GM23338 (cell line): Measurements from ENCODE around the gene CD74. TPM values are rescaled to one million over a fixed set of nuclear protein-coding genes. Genes with fewer than 3 reads are reported as not detected.
"Not testable (repeated sequence)": the region's sequence is repeated elsewhere in the genome, so short reads cannot be mapped to it uniquely, and the experiment has no call there.

ENCODE experiments used
- ATAC-seq: fragments of 200-7000 bp; cut with Tn5 transposase; 3 replicates; pipeline ENCODE4 v1.9.1; 2020
- DNase-seq: peaks from one replicate; pipeline ENCODE4 v3.0.0-alpha.2; 2015; ENCODE audit warnings: low spot score
- H2AFZ ChIP-seq: fragments of 200-600 bp; sonication (generic); 2 replicates; pipeline ENCODE4 v1.8.0; 2016; ENCODE audit warnings: antibody characterized with exemption, mild to moderate bottlenecking, moderate library complexity
- H3F3A ChIP-seq: fragments of 200-600 bp; sonication (generic); replicated peaks from 2 replicates; pipeline ENCODE4 v1.8.0; 2017; ENCODE audit warnings: antibody characterized with exemption, mixed run types, low read depth
- H3K27ac ChIP-seq: fragments of 200-600 bp; sonication (generic); 2 replicates; pipeline ENCODE4 v1.6.1; 2016; ENCODE audit warnings: low read depth
- H3K27me3 ChIP-seq: fragments of 200-600 bp; sonication (generic); 2 replicates; pipeline ENCODE4 v1.8.0; 2016; ENCODE audit warnings: mild to moderate bottlenecking, mixed run types, moderate library complexity; ENCODE audit not compliant: insufficient read depth
- H3K36me3 ChIP-seq: fragments of 200-600 bp; sonication (generic); 2 replicates; pipeline ENCODE4 v1.8.0; 2016; ENCODE audit warnings: mild to moderate bottlenecking; ENCODE audit not compliant: insufficient read depth
- H3K4me1 ChIP-seq: fragments of 200-600 bp; sonication (generic); 2 replicates; pipeline ENCODE4 v1.8.0; 2016; ENCODE audit warnings: mild to moderate bottlenecking, moderate library complexity; ENCODE audit not compliant: insufficient read depth
- H3K4me2 ChIP-seq: fragments of 200-600 bp; sonication (generic); 2 replicates; pipeline ENCODE4 v1.7.1; 2017; ENCODE audit warnings: mixed run types
- H3K4me3 ChIP-seq: fragments of 200-600 bp; sonication (generic); 2 replicates; pipeline ENCODE4 v1.6.1; 2016; ENCODE audit warnings: mixed run types
- H3K79me2 ChIP-seq: fragments of 200-600 bp; sonication (generic); replicated peaks from 2 replicates; pipeline ENCODE4 v1.8.0; 2017; ENCODE audit warnings: mild to moderate bottlenecking; ENCODE audit not compliant: insufficient read depth
- H3K9me2 ChIP-seq: fragments of 200-600 bp; sonication (generic); 2 replicates; pipeline ENCODE4 v1.8.0; 2017; ENCODE audit not compliant: insufficient read depth
- H4K20me1 ChIP-seq: fragments of 200-600 bp; sonication (generic); replicated peaks from 2 replicates; pipeline ENCODE4 v1.8.0; 2017; ENCODE audit warnings: mild to moderate bottlenecking; ENCODE audit not compliant: insufficient read depth
- H3K27ac Mint-ChIP-seq: 2 replicates; pipeline ENCODE4 v1.8.0; 2020; ENCODE audit warnings: inconsistent platforms, mild to moderate bottlenecking, moderate library complexity, mixed read lengths
- H3K27me3 Mint-ChIP-seq: 3 replicates; pipeline ENCODE4 v1.8.0; 2022; ENCODE audit warnings: low read depth, mild to moderate bottlenecking, moderate library complexity, mixed read lengths, inconsistent platforms; ENCODE audit not compliant: insufficient read depth, poor library complexity
- H3K36me3 Mint-ChIP-seq: 3 replicates; pipeline ENCODE4 v1.8.0; 2021; ENCODE audit warnings: low read depth, mild to moderate bottlenecking, inconsistent platforms, moderate library complexity, mixed read lengths
- H3K4me1 Mint-ChIP-seq: 3 replicates; pipeline ENCODE4 v1.8.0; 2020; ENCODE audit warnings: mild to moderate bottlenecking, inconsistent platforms, mixed read lengths
- H3K4me3 Mint-ChIP-seq: 3 replicates; pipeline ENCODE4 v1.8.0; 2021; ENCODE audit warnings: moderate library complexity, mild to moderate bottlenecking, inconsistent platforms, mixed read lengths
- H3K9me3 Mint-ChIP-seq: 3 replicates; pipeline ENCODE4 v1.8.0; 2020; ENCODE audit warnings: moderate library complexity, mild to moderate bottlenecking, inconsistent platforms, mixed read lengths
- CTCF ChIP-seq, 2 experiments: fragments of 200-600 bp in 1 of 2; sonication (generic) in 1 of 2; conservative IDR thresholded peaks; 2 replicates each; pipeline versions ENCODE4 v1.5.1 to v1.6.1; 2016 to 2017; ENCODE audit warnings: antibody characterized with exemption in 2 of 2, low read depth in 2 of 2, mild to moderate bottlenecking in 2 of 2, moderate library complexity in 1 of 2
- EZH2 ChIP-seq: fragments of 200-600 bp; sonication (generic); IDR thresholded peaks from one replicate; pipeline ENCODE4 v1.8.0; 2017; ENCODE audit warnings: antibody characterized with exemption, mild to moderate bottlenecking, low read depth; ENCODE audit not compliant: unreplicated experiment
- JUNB ChIP-seq: IDR thresholded peaks from one replicate; pipeline ENCODE4 v1.6.1; 2016; ENCODE audit warnings: antibody characterized with exemption; ENCODE audit not compliant: unreplicated experiment
- REST ChIP-seq: IDR thresholded peaks from one replicate; pipeline ENCODE4 v1.6.1; 2018; ENCODE audit warnings: antibody characterized with exemption; ENCODE audit not compliant: unreplicated experiment
- STAT1 ChIP-seq: IDR thresholded peaks from one replicate; pipeline ENCODE4 v1.6.1; 2016; ENCODE audit warnings: antibody characterized with exemption; ENCODE audit not compliant: unreplicated experiment
- ZNF331 ChIP-seq: fragments of 250-450 bp; sonication (Bioruptor Pico); IDR thresholded peaks from 2 replicates; pipeline ENCODE4 v1.5.0; 2020; ENCODE audit warnings: low read depth, mild to moderate bottlenecking, moderate library complexity
- polyA plus RNA-seq: library from polyadenylated mRNA; unstranded; fragments of >200 nt; fragmentation: Nextera tagmentation; extraction: Ambion mirVana; gene quantifications from 2 replicates; pipeline ENCODE4 v1.2.1, GENCODE V29; 2016
- total RNA-seq: library from RNA; depleted of rRNA; stranded (reverse); fragments of >200 nt; shearing (Covaris generic); gene quantifications from 2 replicates; pipeline ENCODE4 v1.2.3, GENCODE V29; 2014

The CD74 gene
- total and polyA plus RNA-seq, 2 experiments from 2014 or later, result 49.8 to 98.4 TPM

DNA sequence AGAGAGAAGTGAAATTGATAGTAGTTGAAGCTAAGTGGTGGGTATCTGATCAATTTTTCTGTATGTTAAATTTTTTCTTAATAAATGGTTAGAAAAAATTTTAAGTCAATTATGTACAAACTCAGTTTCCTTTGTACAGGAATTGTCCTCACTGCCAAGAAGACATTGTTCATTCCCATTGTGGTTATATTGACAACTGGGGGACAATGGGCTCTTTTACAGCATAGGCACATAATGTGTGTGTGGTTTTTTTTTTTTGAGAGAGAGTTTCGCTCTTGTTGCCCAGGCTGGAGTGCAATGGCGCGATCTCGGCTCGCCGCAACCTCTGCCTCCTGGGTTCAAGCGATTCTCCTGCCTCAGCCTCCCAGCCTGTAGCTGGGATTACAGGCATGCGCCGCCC lies 13.5 kb upstream of the CD74 start:
- not testable (repeated sequence) for H3K9me3 Mint-ChIP-seq, H3K27me3 ChIP-seq, H3K36me3 ChIP-seq, H3K4me1 ChIP-seq, H3F3A ChIP-seq, ATAC-seq, H3K27ac ChIP-seq, H3K9me2 ChIP-seq, H3K79me2 ChIP-seq, H2AFZ ChIP-seq, H3K4me3 ChIP-seq, H3K4me2 ChIP-seq, DNase-seq, H3K36me3 Mint-ChIP-seq, H3K4me3 Mint-ChIP-seq, H3K27ac Mint-ChIP-seq, H4K20me1 ChIP-seq, H3K4me1 Mint-ChIP-seq
- peaks cover 15% of the 10 kb centered on the region for H3K27me3 Mint-ChIP-seq

GRCh38 chr5:150422758-150423157 lies 10.0 kb upstream of the CD74 start:
- H3K27me3 ChIP-seq, result no peaks in the 10 kb centered on the region

DNA sequence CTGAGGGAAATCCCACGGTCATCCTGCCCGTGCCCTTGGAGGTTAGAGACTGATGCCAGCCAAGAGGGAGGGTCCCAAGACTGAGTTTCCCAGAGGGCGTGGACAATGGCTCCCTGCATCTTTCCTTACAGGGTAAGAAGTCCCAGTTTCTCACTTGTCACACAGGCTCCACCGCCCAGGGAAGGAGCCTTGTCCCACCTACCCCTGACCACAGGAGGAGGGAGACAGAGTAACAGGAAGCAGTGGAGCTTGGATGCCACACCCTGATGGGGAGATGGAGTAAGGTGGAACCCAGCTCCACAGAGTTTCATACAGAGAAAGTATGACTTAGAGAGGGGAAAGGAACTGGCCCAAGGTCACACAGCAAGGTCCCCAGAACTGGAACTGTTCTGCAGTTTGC lies 9.4 kb upstream of the CD74 start:
- Mint-ChIP-seq H3K27me3 (peaks cover 8% of the 10 kb centered on the region), H3K36me3 (no peaks in the 10 kb centered on the region), H3K4me1 (peaks cover 8% of the 10 kb centered on the region; the same call in 1 of the 3 replicates), H3K9me3 (no peaks in the 10 kb centered on the region), H3K27ac (no peak overlapping the region), H3K4me3 (no peak overlapping the region)
- Histone ChIP-seq H2AFZ (no peak overlapping the region; the same call in 1 of the 2 replicates), H3K27me3 (no peaks in the 10 kb centered on the region), H3K27ac (no peak overlapping the region), H3K9me2 (no peaks in the 10 kb centered on the region), H3F3A (no peaks in the 10 kb centered on the region), H4K20me1 (no peaks in the 10 kb centered on the region), H3K4me2 (no peak overlapping the region), H3K4me1 (no peaks in the 10 kb centered on the region; the same call in 1 of the 2 replicates), H3K4me3 (no peak overlapping the region), H3K79me2 (no peaks in the 10 kb centered on the region), H3K36me3 (no peaks in the 10 kb centered on the region)
- DNase-seq (no peak), ATAC-seq (peak; percentile 67)
- no peak for TF ChIP-seq CTCF (conservative IDR thresholded peaks at IDR 0.05; ENCODE audit: low read depth in 2 of 2)
- no peak for TF ChIP-seq REST
- TF ChIP-seq STAT1, result no peak
- TF ChIP-seq EZH2, result no peak
- no peak for TF ChIP-seq ZNF331 (CRISPR knock-in tag)

More at GRCh38 chr5:150422758-150423157, 10.0 kb upstream of the CD74 start:
- H3K4me2 ChIP-seq, result no peak overlapping the region
- Mint-ChIP-seq H3K27me3 (peaks cover 8% of the 10 kb centered on the region), H3K27ac (no peak overlapping the region), H3K9me3 (no peaks in the 10 kb centered on the region), H3K4me3 (no peak overlapping the region), H3K36me3 (no peaks in the 10 kb centered on the region), H3K4me1 (peaks cover 8% of the 10 kb centered on the region; the same call in 1 of the 3 replicates)
- no peaks in the 10 kb centered on the region for H3K9me2 ChIP-seq
- H2AFZ ChIP-seq, result no peak overlapping the region
- no peak overlapping the region for H3K27ac ChIP-seq
- TF ChIP-seq JUNB (no peak), REST (no peak)
- no peaks in the 10 kb centered on the region for H3K79me2 ChIP-seq
- no peaks in the 10 kb centered on the region for H3K36me3 ChIP-seq
- DNase-seq, result no peak
- ATAC-seq, result no peak
- no peaks in the 10 kb centered on the region; the same call in 1 of the 2 replicates for H3K4me1 ChIP-seq
- H4K20me1 ChIP-seq, result no peaks in the 10 kb centered on the region
- no peaks in the 10 kb centered on the region for H3F3A ChIP-seq
- no peak overlapping the region for H3K4me3 ChIP-seq
